ENCODE measurements around the gene CFAP90. TPM values are rescaled to one million over a fixed set of nuclear protein-coding genes. Genes with fewer than 3 reads are reported as not detected.

Gene CFAP90
- total RNA-seq, 4 donors from 2014 or later: 0.88 to 1.7 TPM; not detected in 2

- H3K9me3 ChIP-seq: no peaks in the 10 kb centered on the region
- peaks cover 0 to 9% of the 10 kb centered on the region in 2 donors for H3K4me1 ChIP-seq
- peak overlapping the region; percentile 62 to 67 for H3K4me3 ChIP-seq
- peak overlapping the region; percentile 13 to 66 for H3K27ac ChIP-seq
- TF ChIP-seq CTCF (IDR thresholded peaks at IDR 0.05): no peak
- TF ChIP-seq POLR2A (IDR thresholded peaks at IDR 0.05): no peak
- H3K27me3 ChIP-seq: no peaks in the 10 kb centered on the region
- intact Hi-C loops (cut with DNase I; ENCODE audit: low total_unique reads): no loop called here
- no peaks in the 10 kb centered on the region for H3K36me3 ChIP-seq
- DNase-seq: no peak
Observed at GRCh38 chr5:7868427-7868772, 17.5 kb upstream of the CFAP90 start.

- no peak overlapping the region for H3K4me3 ChIP-seq
- H3K9me3 ChIP-seq: no peaks in the 10 kb centered on the region
- H3K36me3 ChIP-seq: no peaks in the 10 kb centered on the region
- H3K27ac ChIP-seq: no peak overlapping the region
- no peak for TF ChIP-seq POLR2A (IDR thresholded peaks at IDR 0.05)
- no peak for TF ChIP-seq CTCF (IDR thresholded peaks at IDR 0.05)
- H3K4me1 ChIP-seq: peaks cover 0 to 9% of the 10 kb centered on the region in 2 donors
- intact Hi-C loops (cut with DNase I; ENCODE audit: low total_unique reads): no loop called here
- DNase-seq: no peak
- H3K27me3 ChIP-seq: no peaks in the 10 kb centered on the region
Observed at GRCh38 chr5:7867260-7867659, 16.3 kb upstream of the CFAP90 start.

- intact Hi-C loops (cut with DNase I; ENCODE audit: low total_unique reads): no loop called here
- Histone ChIP-seq H3K27me3 (no peaks in the 10 kb centered on the region), H3K4me1 (peaks cover 0 to 9% of the 10 kb centered on the region in 2 donors), H3K9me3 (no peaks in the 10 kb centered on the region), H3K27ac (no peak overlapping the region), H3K4me3 (no peak overlapping the region), H3K36me3 (no peaks in the 10 kb centered on the region)
- TF ChIP-seq CTCF (IDR thresholded peaks at IDR 0.05): no peak
- no peak for TF ChIP-seq POLR2A (IDR thresholded peaks at IDR 0.05)
- DNase-seq: no peak
Observed at GRCh38 chr5:7866196-7866595, 15.3 kb upstream of the CFAP90 start.

- Histone ChIP-seq H3K9me3 (no peaks in the 10 kb centered on the region), H3K4me1 (no peaks in the 10 kb centered on the region), H3K27ac (no peak overlapping the region), H3K36me3 (no peaks in the 10 kb centered on the region), H3K27me3 (no peaks in the 10 kb centered on the region), H3K4me3 (no peak overlapping the region)
- DNase-seq: no peak
- TF ChIP-seq POLR2A (IDR thresholded peaks at IDR 0.05) (no peak), CTCF (IDR thresholded peaks at IDR 0.05) (no peak)
- intact Hi-C loops (cut with DNase I; ENCODE audit: low total_unique reads): no loop called here
Observed at GRCh38 chr5:7857926-7858632, 7.1 kb upstream of the CFAP90 start.

GRCh38 chr5:7857361-7857760, 6.4 kb upstream of the CFAP90 start:
- Histone ChIP-seq H3K9me3 (no peaks in the 10 kb centered on the region), H3K36me3 (no peaks in the 10 kb centered on the region), H3K27me3 (no peaks in the 10 kb centered on the region), H3K4me3 (no peak overlapping the region), H3K4me1 (peaks cover 0 to 3% of the 10 kb centered on the region in 2 donors), H3K27ac (no peak overlapping the region)
- DNase-seq: no peak
- no peak for TF ChIP-seq CTCF (IDR thresholded peaks at IDR 0.05)
- intact Hi-C loops (cut with DNase I; ENCODE audit: low total_unique reads): no loop called here

Measured in uterus (tissue), 4 donors.